ENCODE data around the gene JAG1. TPM values are rescaled to one million over a fixed set of nuclear protein-coding genes. Genes with fewer than 3 reads are reported as not detected.

The JAG1 gene
- total RNA-seq, 3 donors from 2014 or later (not counting 1 experiment from before 2014, with no cell fraction given): 8.1 to 12.3 (median 8.7) TPM

GRCh38 chr20:10711903-10712451, 38.2 kb upstream of the JAG1 start:
- ATAC-seq (no peak), DNase-seq (no peak)
- no peaks in the 10 kb centered on the region for H3K36me3 Mint-ChIP-seq
- Histone ChIP-seq H3K36me3 (ENCODE audit: control insufficient read depth, insufficient read depth, low read length) (no peaks in the 10 kb centered on the region), H3K4me1 (ENCODE audit: control insufficient read depth, insufficient read depth, low read length) (no peaks in the 10 kb centered on the region), H3K27ac (ENCODE audit: low read length) (no peak overlapping the region), H3K27me3 (ENCODE audit: control insufficient read depth, insufficient read depth, low read length) (no peaks in the 10 kb centered on the region), H3K4me3 (ENCODE audit: low read length) (no peak overlapping the region), H3K9me3 (ENCODE audit: control insufficient read depth, insufficient read depth, low read length) (no peaks in the 10 kb centered on the region)
- no peak overlapping the region for H3K27ac Mint-ChIP-seq
- H3K27me3 Mint-ChIP-seq (ENCODE audit: low read depth in 2 of 2): peaks cover 0 to 17% of the 10 kb centered on the region in 2 donors
- WGBS (ENCODE audit: insufficient coverage): 80% methylated on average over 5 of the region's 5 CpGs
- TF ChIP-seq CTCF (IDR thresholded peaks at IDR 0.05): no peak
- no peaks in the 10 kb centered on the region for H3K4me1 Mint-ChIP-seq
- intact Hi-C loops (cut with micrococcal nuclease): no loop called here
- no peak overlapping the region for H3K4me3 Mint-ChIP-seq
- H3K9me3 Mint-ChIP-seq: no peaks in the 10 kb centered on the region

- H3K27me3 ChIP-seq (ENCODE audit: control insufficient read depth, insufficient read depth, low read length): no peaks in the 10 kb centered on the region
- H3K4me3 Mint-ChIP-seq: no peak overlapping the region
- no peaks in the 10 kb centered on the region for H3K9me3 ChIP-seq (ENCODE audit: control insufficient read depth, insufficient read depth, low read length)
- no peak overlapping the region for H3K27ac Mint-ChIP-seq
- intact Hi-C loops (cut with micrococcal nuclease): no loop called here
- no peaks in the 10 kb centered on the region for H3K36me3 ChIP-seq (ENCODE audit: control insufficient read depth, insufficient read depth, low read length)
- ATAC-seq (no peak), DNase-seq (no peak)
- no peak for TF ChIP-seq CTCF (IDR thresholded peaks at IDR 0.05)
- H3K4me1 ChIP-seq (ENCODE audit: control insufficient read depth, insufficient read depth, low read length): no peaks in the 10 kb centered on the region
- no peaks in the 10 kb centered on the region for H3K4me1 Mint-ChIP-seq
- no peaks in the 10 kb centered on the region for H3K9me3 Mint-ChIP-seq
- H3K27me3 Mint-ChIP-seq (ENCODE audit: low read depth in 2 of 2): peaks cover 4 to 9% of the 10 kb centered on the region in 2 donors
- 88% methylated on average over 5 of the region's 6 CpGs for WGBS (ENCODE audit: insufficient coverage)
- H3K27ac ChIP-seq (ENCODE audit: low read length): no peak overlapping the region
- H3K4me3 ChIP-seq (ENCODE audit: low read length): no peak overlapping the region
- no peaks in the 10 kb centered on the region for H3K36me3 Mint-ChIP-seq
These were observed 37.4 kb upstream of the JAG1 start for GRCh38 chr20:10710991-10711775.

GRCh38 chr20:10709916-10710315, 36.1 kb upstream of the JAG1 start:
- 78% methylated on average over 3 of the region's 3 CpGs for WGBS (ENCODE audit: insufficient coverage)
- H3K36me3 ChIP-seq (ENCODE audit: control insufficient read depth, insufficient read depth, low read length): no peaks in the 10 kb centered on the region
- H3K27me3 ChIP-seq (ENCODE audit: control insufficient read depth, insufficient read depth, low read length): no peaks in the 10 kb centered on the region
- H3K4me3 ChIP-seq (ENCODE audit: low read length): no peak overlapping the region
- no peaks in the 10 kb centered on the region for H3K4me1 Mint-ChIP-seq
- no peaks in the 10 kb centered on the region for H3K9me3 Mint-ChIP-seq
- H3K9me3 ChIP-seq (ENCODE audit: control insufficient read depth, insufficient read depth, low read length): no peaks in the 10 kb centered on the region
- peaks cover 7 to 8% of the 10 kb centered on the region in 2 donors for H3K27me3 Mint-ChIP-seq (ENCODE audit: low read depth in 2 of 2)
- intact Hi-C loops (cut with micrococcal nuclease): no loop called here
- H3K4me3 Mint-ChIP-seq: no peak overlapping the region
- no peaks in the 10 kb centered on the region for H3K36me3 Mint-ChIP-seq
- H3K27ac Mint-ChIP-seq: no peak overlapping the region
- no peak overlapping the region for H3K27ac ChIP-seq (ENCODE audit: low read length)
- DNase-seq (no peak), ATAC-seq (no peak)
- no peak for TF ChIP-seq CTCF (IDR thresholded peaks at IDR 0.05)
- H3K4me1 ChIP-seq (ENCODE audit: control insufficient read depth, insufficient read depth, low read length): no peaks in the 10 kb centered on the region
